B cell (primary cell): ENCODE results near the gene C18orf63. TPM values are rescaled to one million over a fixed set of nuclear protein-coding genes. Genes with fewer than 3 reads are reported as not detected.

Experiments
- ATAC-seq: fragments of 200-7000 bp; cut with Tn5 transposase; one replicate; pipeline ENCODE4 v1.10.0; 2021; ENCODE audit warnings: low read depth, mild to moderate bottlenecking, moderate number of reproducible peaks, moderate library complexity
- CTCF ChIA-PET: fragments of 350-600 bp; sonication (Branson Sonifier 250); formaldehyde crosslinking; loops from one replicate; lab custom pipeline; 2021; ENCODE audit warnings: antibody characterized with exemption, inconsistent platforms; lab: Charles Lee
- POLR2A ChIA-PET: fragments of 350-600 bp; sonication (Branson Sonifier 250); formaldehyde crosslinking; loops from one replicate; lab custom pipeline; 2021; ENCODE audit warnings: antibody characterized with exemption; lab: Charles Lee
- DNase-seq: peaks from one replicate; pipeline ENCODE4 v3.0.0; 2013
- H2AFZ ChIP-seq: 2 replicates; pipeline ENCODE4 v1.6.1; 2012; ENCODE audit warnings: mild to moderate bottlenecking, low read depth, low read length; ENCODE audit not compliant: insufficient read depth, poor library complexity, severe bottlenecking
- H3K27ac ChIP-seq, 2 donors: 1 replicate in 1 of 2; 2 replicates in 1 of 2; pipeline ENCODE4 v1.5.1; 2012 to 2013; ENCODE audit warnings: low read length in 2 of 2, mild to moderate bottlenecking in 2 of 2, moderate library complexity in 1 of 2
- H3K27me3 ChIP-seq, 4 experiments: fragments of 200-600 bp in 1 of 4; sonication (generic) in 1 of 4; replicated peaks in 1 of 4; 1 replicate in 2 of 4; 2 replicates in 2 of 4; pipeline versions ENCODE4 v1.6.1 to v1.7.0; 2013 to 2016; ENCODE audit warnings: low read length in 3 of 4, mild to moderate bottlenecking in 2 of 4, mixed read lengths in 1 of 4, moderate library complexity in 1 of 4; ENCODE audit not compliant: insufficient read depth in 4 of 4, control insufficient read depth in 3 of 4; ENCODE audit errors: control extremely low read depth in 1 of 4
- H3K36me3 ChIP-seq, 2 experiments: replicated peaks in 1 of 2; 1 replicate in 1 of 2; 2 replicates in 1 of 2; pipeline versions ENCODE4 v1.6.1 to v1.7.1; 2013; ENCODE audit warnings: low read length in 1 of 2; ENCODE audit not compliant: insufficient read depth in 2 of 2, control insufficient read depth in 1 of 2; ENCODE audit errors: control extremely low read depth in 1 of 2, extremely low read depth in 1 of 2
- H3K4me1 ChIP-seq, 2 donors: fragments of 200-600 bp in 1 of 2; sonication (generic) in 1 of 2; 1 replicate in 1 of 2; 2 replicates in 1 of 2; pipeline versions ENCODE4 v1.5.1 to v1.6.1; 2013 to 2017; ENCODE audit warnings: low read length in 2 of 2; ENCODE audit not compliant: control insufficient read depth in 2 of 2, insufficient read depth in 2 of 2
- H3K4me2 ChIP-seq: replicated peaks from 2 replicates; pipeline ENCODE3; 2012; ENCODE audit warnings: mild to moderate bottlenecking, low read depth, low read length; ENCODE audit not compliant: poor library complexity, severe bottlenecking
- H3K4me3 ChIP-seq, 5 experiments: fragments of 200-600 bp in 1 of 5; sonication (generic) in 1 of 5; 1 replicate in 3 of 5; 2 replicates in 2 of 5; pipeline versions ENCODE4 v1.5.1 to v1.7.0; 2011 to 2016; ENCODE audit warnings: low read length in 4 of 5, mild to moderate bottlenecking in 4 of 5, low read depth in 2 of 5, control low read depth in 1 of 5, moderate library complexity in 1 of 5; ENCODE audit not compliant: insufficient read depth in 1 of 5; ENCODE audit errors: control extremely low read depth in 1 of 5, extremely low read depth in 1 of 5
- H3K79me2 ChIP-seq: fragments of 200-600 bp; sonication (generic); one replicate; pipeline ENCODE4 v1.6.0; 2016; ENCODE audit warnings: low read length; ENCODE audit not compliant: control insufficient read depth, insufficient read depth
- H3K9ac ChIP-seq: fragments of 200-600 bp; sonication (generic); 2 replicates; pipeline ENCODE4 v1.6.1; 2017; ENCODE audit warnings: mild to moderate bottlenecking, low read length, moderate library complexity
- H3K9me3 ChIP-seq, 3 donors: one replicate each; pipeline versions ENCODE4 v1.6.1 to v1.7.1; 2013; ENCODE audit warnings: low read length in 2 of 3; ENCODE audit not compliant: control insufficient read depth in 2 of 3, insufficient read depth in 1 of 3; ENCODE audit errors: control extremely low read depth in 1 of 3
- H4K20me1 ChIP-seq: 2 replicates; pipeline ENCODE4 v1.6.0; 2012; ENCODE audit warnings: mild to moderate bottlenecking, low read length; ENCODE audit not compliant: insufficient read depth, control insufficient read depth, poor library complexity, severe bottlenecking
- H3K27ac Mint-ChIP-seq: one replicate; pipeline ENCODE4 v1.8.0; 2021; ENCODE audit warnings: mixed read lengths
- H3K27me3 Mint-ChIP-seq: one replicate; pipeline ENCODE4 v1.8.0; 2021; ENCODE audit warnings: mixed read lengths
- H3K4me1 Mint-ChIP-seq: one replicate; pipeline ENCODE4 v1.8.0; 2021; ENCODE audit warnings: mixed read lengths
- H3K4me3 Mint-ChIP-seq: one replicate; pipeline ENCODE4 v1.8.0; 2021; ENCODE audit warnings: mixed read lengths
- H3K9me3 Mint-ChIP-seq: one replicate; pipeline ENCODE4 v1.8.0; 2022; ENCODE audit warnings: mixed read lengths; ENCODE audit not compliant: insufficient read depth
- EZH2 ChIP-seq: IDR thresholded peaks from 2 replicates; pipeline ENCODE4 v1.6.1; 2012; ENCODE audit warnings: borderline replicate concordance, low read depth, mild to moderate bottlenecking, moderate library complexity, low read length; ENCODE audit not compliant: insufficient read depth, poor library complexity, severe bottlenecking
- WGBS: methylation state at CpG from one replicate; pipeline ENCODE4 v1.1.5; 2013; ENCODE audit warnings: missing lambda C conversion rate; ENCODE audit not compliant: insufficient coverage; 5-methylcytosine and 5-hydroxymethylcytosine counted together
- intact Hi-C: fragments of 100-400 bp; cut with micrococcal nuclease; formaldehyde crosslinking; loops from one replicate; pipeline ENCODE4 v1.10.0; 2022
- polyA plus RNA-seq: library from polyadenylated mRNA; depleted of rRNA; stranded (reverse); fragments of >200 nt; gene quantifications from 2 replicates; pipeline ENCODE4 v1.2.3, GENCODE V29; 2012
- total RNA-seq, 2 donors: library from RNA; stranded (reverse); fragments of 120-200 nt in 1 of 2; gene quantifications; 1 replicate in 1 of 2; 2 replicates in 1 of 2; pipeline versions ENCODE4 v1.2.3 to v1.2.4, GENCODE V29; 2013 to 2022
- TF ChIP-seq, protein P1 (sequence below): fragments of 200-600 bp; IDR thresholded peaks from one replicate; pipeline ENCODE4 v1.8.0; 2022; ENCODE audit warnings: antibody characterized with exemption, mild to moderate bottlenecking

C18orf63 gene
- total and polyA plus RNA-seq, 2 donors (not counting 1 experiment from before 2014, with no cell fraction given): not detected

DNA sequence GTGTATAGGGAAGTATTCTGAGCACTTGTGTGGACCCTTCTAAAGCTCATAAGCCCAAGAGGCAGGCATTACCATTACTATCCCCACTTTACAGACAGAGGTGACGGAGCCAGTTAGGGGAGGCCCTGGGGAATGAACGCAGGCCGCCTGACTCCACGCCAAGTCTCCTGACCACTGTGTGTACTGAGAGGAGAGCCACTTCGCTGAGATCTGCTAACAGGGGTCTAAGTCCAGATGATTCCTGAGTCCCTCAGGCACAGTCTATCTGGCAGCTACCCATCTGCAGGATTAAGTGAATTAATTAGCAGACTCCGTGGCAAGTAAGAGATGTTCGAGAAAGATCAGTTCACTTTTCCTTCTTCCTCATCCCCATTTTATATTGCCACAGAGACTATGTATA lies 37.6 kb upstream of the C18orf63 start:
- Histone ChIP-seq H3K27me3 (no peaks in the 10 kb centered on the region), H2AFZ (no peak overlapping the region), H3K4me1 (peaks cover 5 to 16% of the 10 kb centered on the region in 2 donors), H3K79me2 (peaks cover 70% of the 10 kb centered on the region), H3K27ac (no peak overlapping the region), H3K4me3 (no peak overlapping the region), H3K4me2 (no peak overlapping the region), H3K9me3 (no peaks in the 10 kb centered on the region), H4K20me1 (peaks cover 55% of the 10 kb centered on the region), H3K36me3 (peaks cover 0 to 3% of the 10 kb centered on the region in 2 experiments), H3K9ac (no peak overlapping the region)
- H3K4me1 Mint-ChIP-seq: peaks cover 40% of the 10 kb centered on the region
- H3K27me3 Mint-ChIP-seq: no peaks in the 10 kb centered on the region
- ATAC-seq (no peak), DNase-seq (no peak)
- WGBS: 98% methylated on average over 7 of the region's 7 CpGs
- no peak overlapping the region for H3K27ac Mint-ChIP-seq
- ChIA-PET CTCF (no interaction called here), POLR2A (no interaction called here)
- no peaks in the 10 kb centered on the region for H3K9me3 Mint-ChIP-seq
- H3K4me3 Mint-ChIP-seq: no peak overlapping the region
- TF ChIP-seq, protein P1, sequence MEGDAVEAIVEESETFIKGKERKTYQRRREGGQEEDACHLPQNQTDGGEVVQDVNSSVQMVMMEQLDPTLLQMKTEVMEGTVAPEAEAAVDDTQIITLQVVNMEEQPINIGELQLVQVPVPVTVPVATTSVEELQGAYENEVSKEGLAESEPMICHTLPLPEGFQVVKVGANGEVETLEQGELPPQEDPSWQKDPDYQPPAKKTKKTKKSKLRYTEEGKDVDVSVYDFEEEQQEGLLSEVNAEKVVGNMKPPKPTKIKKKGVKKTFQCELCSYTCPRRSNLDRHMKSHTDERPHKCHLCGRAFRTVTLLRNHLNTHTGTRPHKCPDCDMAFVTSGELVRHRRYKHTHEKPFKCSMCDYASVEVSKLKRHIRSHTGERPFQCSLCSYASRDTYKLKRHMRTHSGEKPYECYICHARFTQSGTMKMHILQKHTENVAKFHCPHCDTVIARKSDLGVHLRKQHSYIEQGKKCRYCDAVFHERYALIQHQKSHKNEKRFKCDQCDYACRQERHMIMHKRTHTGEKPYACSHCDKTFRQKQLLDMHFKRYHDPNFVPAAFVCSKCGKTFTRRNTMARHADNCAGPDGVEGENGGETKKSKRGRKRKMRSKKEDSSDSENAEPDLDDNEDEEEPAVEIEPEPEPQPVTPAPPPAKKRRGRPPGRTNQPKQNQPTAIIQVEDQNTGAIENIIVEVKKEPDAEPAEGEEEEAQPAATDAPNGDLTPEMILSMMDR: no peak
- no peak for TF ChIP-seq EZH2
- intact Hi-C loops: no loop called here

DNA sequence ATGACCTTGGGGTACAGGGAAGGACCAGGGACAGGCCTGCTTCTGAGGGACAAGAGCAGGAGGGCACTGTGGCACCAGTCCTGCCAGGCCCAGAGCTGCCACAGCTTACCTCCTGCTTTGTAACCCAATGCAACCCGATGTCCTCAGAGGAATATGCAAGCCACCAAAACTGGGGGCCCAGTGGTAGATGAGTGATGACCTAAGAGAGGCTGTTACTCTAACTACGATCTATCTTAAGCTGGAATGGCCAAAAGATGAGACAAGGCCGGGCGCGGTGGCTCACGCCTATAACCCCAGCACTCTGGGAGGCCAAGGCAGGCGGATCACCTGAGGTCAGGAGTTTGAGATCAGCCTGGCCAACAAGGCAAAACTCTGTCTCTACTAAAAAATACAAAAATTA lies 36.7 kb upstream of the C18orf63 start:
- H3K4me1 ChIP-seq: peaks cover 5 to 19% of the 10 kb centered on the region in 2 donors
- peaks cover 0 to 3% of the 10 kb centered on the region in 2 experiments for H3K36me3 ChIP-seq
- H3K27me3 Mint-ChIP-seq: no peaks in the 10 kb centered on the region
- H3K9me3 ChIP-seq: no peaks in the 10 kb centered on the region
- ATAC-seq: no peak
- TF ChIP-seq, protein P1: no peak
- TF ChIP-seq EZH2: no peak
- no peak overlapping the region for H3K4me3 Mint-ChIP-seq
- H2AFZ ChIP-seq: no peak overlapping the region
- 100% methylated on average over 7 of the region's 7 CpGs for WGBS
- H3K9ac ChIP-seq: no peak overlapping the region
- no peak overlapping the region for H3K27ac Mint-ChIP-seq
- ChIA-PET CTCF (no interaction called here), POLR2A (no interaction called here)
- peaks cover 43% of the 10 kb centered on the region for H3K4me1 Mint-ChIP-seq
- intact Hi-C loops: no loop called here
- H3K27me3 ChIP-seq: no peaks in the 10 kb centered on the region
- no peak for DNase-seq
- no peak overlapping the region for H3K27ac ChIP-seq
- no peak overlapping the region for H3K4me2 ChIP-seq
- peaks cover 64% of the 10 kb centered on the region for H4K20me1 ChIP-seq
- no peak overlapping the region for H3K4me3 ChIP-seq
- no peaks in the 10 kb centered on the region for H3K9me3 Mint-ChIP-seq
- H3K79me2 ChIP-seq: peaks cover 69% of the 10 kb centered on the region
